GM23248 (cell line): ENCODE results near the gene CCHCR1.

Experiments used
- EZH2 ChIP-seq: fragments of 200-600 bp; sonication (generic); IDR thresholded peaks from 2 replicates; pipeline ENCODE4 v1.6.1; 2018; ENCODE audit warnings: antibody characterized with exemption, mild to moderate bottlenecking; ENCODE audit not compliant: insufficient read depth, poor library complexity, severe bottlenecking
- EZH2phosphoT487 ChIP-seq: fragments of 200-600 bp; sonication (generic); IDR thresholded peaks from 2 replicates; pipeline ENCODE4 v1.6.1; 2018; ENCODE audit warnings: antibody characterized with exemption, moderate library complexity, mild to moderate bottlenecking, low read depth; ENCODE audit not compliant: insufficient read depth

- TF ChIP-seq EZH2phosphoT487 = no peak
- no peak for TF ChIP-seq EZH2
These were observed 26.0 kb downstream of the CCHCR1 start for GRCh38 chr6:31131595-31131994.
